ENCODE results near the gene OR5P2. TPM values are rescaled to one million over a fixed set of nuclear protein-coding genes. Genes with fewer than 3 reads are reported as not detected.
"Not testable (repeated sequence)": the region's sequence is repeated elsewhere in the genome, so short reads cannot be mapped to it uniquely, and the experiment has no call there.

OR5P2 gene, protein sequence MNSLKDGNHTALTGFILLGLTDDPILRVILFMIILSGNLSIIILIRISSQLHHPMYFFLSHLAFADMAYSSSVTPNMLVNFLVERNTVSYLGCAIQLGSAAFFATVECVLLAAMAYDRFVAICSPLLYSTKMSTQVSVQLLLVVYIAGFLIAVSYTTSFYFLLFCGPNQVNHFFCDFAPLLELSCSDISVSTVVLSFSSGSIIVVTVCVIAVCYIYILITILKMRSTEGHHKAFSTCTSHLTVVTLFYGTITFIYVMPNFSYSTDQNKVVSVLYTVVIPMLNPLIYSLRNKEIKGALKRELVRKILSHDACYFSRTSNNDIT
- not detected in 2 replicates for total RNA-seq

DNA sequence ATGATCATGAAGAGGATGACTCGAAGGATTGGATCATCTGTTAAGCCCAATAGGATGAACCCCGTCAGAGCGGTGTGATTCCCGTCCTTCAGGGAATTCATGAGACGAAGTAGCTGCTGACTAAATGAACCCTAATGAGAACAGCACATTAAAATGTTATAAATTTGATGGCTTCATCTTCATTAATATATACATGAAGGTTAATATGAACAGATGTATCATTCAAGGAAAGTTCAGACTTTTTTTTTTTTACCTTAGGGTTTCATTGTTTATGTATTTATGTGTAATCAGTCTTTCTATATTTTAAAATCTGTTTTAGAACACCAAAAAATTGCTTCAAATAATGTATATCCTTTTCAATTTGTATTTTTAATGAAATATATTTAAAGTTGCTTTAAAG, at the start of gene OR5P2:
OR5P2 (minus strand) TSS at position 101 of the 400 bp plus-strand sequence; CDS start at position 101, 0 bp downstream.
- no peak for DNase-seq (ENCODE audit: low read depth in 2 of 2)

DNA sequence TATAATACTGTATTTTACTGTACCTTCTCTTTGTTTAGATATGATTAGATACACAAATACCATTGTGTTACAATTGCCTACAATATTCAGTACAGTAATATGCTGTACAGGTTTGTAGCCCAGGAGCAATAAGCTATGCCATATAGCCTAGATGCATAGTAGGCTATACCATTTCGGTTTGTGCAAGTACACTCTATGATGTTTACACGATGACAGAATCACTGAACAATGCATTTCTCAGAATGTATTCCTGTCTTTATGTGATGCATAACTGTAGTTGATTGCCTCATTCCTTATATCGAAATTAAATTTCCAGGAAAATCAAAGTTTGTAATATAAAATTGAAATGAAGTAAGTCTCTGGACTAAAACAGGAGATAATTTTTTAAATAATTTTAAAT, 49.3 kb upstream of the OR5P2 start:
- no peak for DNase-seq (ENCODE audit: low read depth in 2 of 2)

DNA sequence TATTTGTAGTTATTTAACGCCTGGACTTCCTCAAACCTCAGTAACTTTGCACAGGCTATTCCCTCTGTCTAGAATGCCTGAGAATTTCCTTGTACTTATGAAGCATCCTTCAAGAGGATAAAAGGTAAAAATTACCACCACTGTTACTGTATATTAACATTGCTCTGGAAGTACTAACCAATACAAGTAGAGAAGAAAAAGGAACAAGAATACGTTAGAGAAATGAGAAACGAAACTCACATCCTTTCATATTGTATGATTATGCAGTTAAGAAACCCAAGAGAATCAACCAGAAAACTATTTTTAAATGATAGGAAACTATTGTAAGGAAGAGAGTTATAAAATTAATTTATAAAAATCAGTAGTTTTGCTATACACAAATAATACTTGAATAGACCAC, 48.2 kb upstream of the OR5P2 start:
- DNase-seq (ENCODE audit: low read depth in 2 of 2) = no peak

DNA sequence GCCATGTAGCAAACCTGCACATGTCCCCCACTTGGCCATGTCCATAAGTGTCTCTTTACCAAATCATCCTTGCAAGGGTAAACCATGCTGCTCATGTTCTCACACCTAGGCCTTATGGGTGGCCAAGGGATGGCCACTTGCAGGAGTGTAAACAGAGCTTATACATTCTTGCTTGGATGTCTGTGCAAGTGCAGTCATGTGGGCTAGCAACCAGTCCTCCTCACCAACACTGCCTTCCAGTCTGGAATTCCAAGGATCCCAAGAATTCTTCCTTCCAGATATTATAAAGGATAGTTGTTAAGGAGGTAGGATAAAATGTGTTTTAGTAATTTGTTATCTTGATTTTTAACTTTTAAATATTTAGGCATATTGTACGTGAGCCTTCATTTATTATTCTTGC, 47.8 kb upstream of the OR5P2 start:
- no peak for DNase-seq (ENCODE audit: low read depth in 2 of 2)

DNA sequence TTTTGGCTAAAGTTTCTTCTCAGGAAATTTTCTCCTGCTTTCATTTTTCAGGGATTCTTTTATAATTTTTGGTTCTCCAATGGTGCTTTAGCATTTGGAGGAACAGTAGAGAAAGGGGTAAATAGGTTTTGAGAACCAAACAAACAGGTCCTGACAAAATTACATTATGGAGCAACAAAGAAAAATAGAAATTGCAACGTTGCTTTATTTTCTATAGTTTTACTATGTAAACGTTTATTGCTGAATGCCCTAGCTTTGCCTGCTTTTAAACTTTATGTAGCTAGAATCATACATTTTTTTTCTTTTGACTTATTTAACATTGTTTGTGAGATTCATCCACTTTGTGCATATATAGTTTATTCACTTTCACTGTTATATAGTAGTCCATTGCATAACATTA, 43.8 kb upstream of the OR5P2 start:
- DNase-seq (ENCODE audit: low read depth in 2 of 2) = no peak

DNA sequence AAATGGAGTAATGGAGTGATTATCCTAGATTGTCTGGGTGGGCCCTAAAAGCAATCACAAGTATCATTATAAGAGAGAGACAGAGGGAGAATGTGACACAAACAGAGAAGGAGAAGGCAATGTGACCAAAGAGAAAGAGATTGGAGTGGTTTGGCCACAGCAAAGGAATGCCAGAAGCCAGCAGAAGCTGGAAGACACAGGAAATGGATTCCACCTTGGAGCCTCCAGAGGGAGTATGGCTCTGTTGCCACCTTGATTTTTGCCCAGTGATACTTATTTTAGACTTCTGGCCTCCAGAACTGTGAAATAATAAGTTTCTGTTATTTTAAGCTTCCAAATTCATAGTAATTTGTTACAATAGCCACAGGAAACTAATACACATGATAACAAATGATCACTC, 36.8 kb upstream of the OR5P2 start:
- no peak for DNase-seq (ENCODE audit: low read depth in 2 of 2)

DNA sequence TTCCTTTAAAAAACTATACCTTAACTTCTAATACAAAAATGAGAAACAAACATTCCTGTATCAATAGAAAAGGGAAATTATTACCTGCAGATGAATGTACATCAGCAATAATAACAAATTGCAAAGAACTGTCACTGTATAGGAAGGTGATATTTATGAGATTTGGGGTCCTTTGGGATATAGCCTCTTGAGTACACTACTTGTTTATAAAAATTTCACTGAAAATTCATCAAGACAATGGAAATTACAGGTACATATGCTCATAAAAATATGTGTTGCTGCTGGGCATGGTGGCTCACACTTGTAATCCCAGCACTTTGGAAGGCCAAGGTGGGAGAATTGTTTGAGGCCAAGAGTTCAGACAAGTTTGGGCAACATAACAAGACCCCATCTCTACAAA, 34.0 kb upstream of the OR5P2 start, which contains the start of gene OR5P3:
OR5P3 (minus strand) TSS at position 101 of the 400 bp plus-strand sequence.
- DNase-seq (ENCODE audit: low read depth in 2 of 2) = no peak

DNA sequence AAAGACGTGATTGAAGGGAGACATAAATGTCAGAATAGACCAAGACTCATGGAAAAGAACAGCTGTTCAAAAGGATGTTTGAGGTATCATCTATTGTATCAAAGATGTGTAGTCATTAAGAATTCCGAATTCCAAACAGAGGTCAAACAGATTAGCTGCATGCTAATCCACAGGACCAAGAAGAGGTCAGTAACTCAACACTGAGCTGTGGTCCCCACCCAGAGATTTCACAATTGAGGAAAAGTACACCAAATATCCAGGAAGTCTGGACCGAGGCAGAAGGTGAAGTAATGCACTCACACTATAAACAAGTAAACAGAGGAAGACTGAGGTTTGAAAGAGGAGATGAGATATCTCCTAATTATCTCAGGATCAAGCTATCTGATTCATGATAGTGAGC, 29.6 kb upstream of the OR5P2 start:
- no peak for DNase-seq (ENCODE audit: low read depth in 2 of 2)

DNA sequence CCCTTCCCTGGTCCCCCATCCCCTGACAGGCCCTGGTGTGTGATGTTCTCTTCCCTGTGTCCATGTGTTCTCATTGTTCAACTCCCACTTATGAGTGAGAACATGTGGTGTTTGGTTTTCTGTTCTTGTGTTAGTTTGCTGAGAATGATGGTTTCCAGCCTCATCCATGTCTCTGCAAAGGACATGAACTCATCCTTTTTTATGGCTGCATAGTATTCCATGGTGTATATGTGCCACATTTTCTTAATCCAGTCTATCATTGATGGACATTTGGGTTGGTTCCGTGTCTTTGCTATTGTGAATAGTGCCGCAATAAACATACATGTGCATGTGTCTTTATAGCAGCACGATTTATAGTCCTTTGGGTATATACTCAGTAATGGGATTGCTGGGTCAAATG, 23.7 kb upstream of the OR5P2 start:
- not testable (repeated sequence) for DNase-seq (ENCODE audit: low read depth in 2 of 2)

DNA sequence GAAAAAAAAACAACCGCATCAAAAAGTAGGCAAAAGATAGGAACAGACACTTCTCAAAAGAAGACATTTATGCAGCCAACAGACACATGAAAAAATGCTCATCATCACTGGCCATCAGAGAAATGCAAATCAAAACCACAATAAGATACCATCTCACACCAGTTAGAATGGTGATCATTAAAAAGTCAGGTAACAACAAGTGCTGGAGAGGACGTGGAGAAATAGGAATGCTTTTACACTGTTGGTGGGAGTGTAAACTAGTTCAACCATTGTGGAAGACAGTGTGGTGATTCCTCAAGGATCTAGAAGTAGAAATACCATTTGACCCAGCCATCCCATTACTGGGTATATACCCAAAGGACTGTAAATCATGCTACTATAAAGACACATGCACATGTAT, 18.2 kb upstream of the OR5P2 start:
- DNase-seq (ENCODE audit: low read depth in 2 of 2) = not testable (repeated sequence)

DNA sequence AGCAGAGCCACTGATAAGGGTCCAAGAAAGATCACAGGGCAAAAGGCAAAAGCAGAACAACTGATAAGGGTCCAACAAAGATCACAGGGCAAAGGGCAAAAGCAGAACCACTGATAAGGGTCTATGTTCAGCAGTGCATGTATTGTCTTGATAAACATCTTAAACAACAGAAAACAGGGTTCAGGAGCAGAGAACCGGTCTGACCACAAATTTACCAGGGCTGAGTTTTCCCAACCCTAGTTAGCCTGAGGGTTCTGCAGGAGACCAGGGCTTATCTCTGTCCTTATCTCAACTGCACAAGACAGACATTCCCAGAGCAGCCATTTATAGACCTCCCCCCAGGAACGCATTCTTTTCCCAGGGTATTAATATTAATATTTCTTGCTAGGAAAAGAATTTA, 13.6 kb upstream of the OR5P2 start:
- not testable (repeated sequence) for DNase-seq (ENCODE audit: low read depth in 2 of 2)

DNA sequence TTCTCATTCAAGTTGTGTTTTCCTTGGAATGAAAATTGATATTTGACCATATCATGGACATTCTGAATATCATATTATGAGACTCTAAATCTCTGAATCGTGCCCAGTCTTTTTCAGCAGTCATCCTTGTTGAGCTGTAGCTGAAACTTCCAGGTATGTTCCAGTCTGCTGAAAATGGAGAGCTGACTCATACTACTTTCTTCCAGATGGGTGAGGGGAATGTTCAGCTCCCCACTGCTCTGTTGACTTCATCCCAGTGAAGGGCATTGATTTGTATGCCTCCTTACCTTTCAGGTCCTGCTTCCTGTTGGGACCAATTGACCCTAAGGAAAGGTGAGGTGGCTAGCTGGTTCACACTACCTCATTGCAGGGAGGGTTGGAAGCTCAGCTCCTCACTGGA, 3.5 kb downstream of the OR5P2 start:
- DNase-seq (ENCODE audit: low read depth in 2 of 2) = no peak

DNA sequence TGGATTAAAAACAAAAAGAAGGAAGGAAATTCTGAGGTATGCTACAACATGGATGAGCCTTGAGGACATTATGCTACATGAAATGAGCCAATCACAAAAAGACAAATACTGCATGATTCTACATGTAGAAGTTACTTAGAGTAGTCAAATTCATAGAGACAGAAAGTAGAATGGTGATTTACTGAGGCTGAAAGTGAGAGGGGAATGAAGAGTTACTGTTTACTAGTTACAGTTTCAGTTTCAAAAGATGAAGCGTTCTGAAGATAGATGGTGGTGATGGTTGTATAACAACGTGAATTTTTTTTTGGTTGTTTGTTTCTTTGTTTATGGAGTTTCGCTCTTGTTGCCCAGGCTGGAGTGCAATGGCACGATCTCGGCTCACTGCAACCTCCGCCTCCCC, 9.5 kb downstream of the OR5P2 start:
- DNase-seq (ENCODE audit: low read depth in 2 of 2) = no peak

DNA sequence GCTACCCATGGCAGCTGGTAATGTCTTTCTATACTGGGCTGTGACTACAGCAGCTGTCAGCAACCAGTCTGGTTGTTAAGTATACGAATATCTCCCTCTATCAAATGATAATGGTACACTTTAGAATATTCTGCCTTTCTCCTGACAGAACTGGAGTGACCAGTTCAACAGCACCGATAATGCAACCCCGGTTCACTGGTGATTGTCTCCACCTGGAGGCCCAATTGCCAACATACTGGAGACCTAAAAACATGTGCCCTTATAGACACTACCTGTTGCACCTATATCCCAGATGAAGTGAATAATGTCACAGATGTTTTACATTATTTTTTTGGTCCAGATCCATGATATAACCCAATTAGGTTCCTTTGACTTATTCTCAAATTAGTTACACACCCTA, 21.1 kb downstream of the OR5P2 start:
- no peak for DNase-seq (ENCODE audit: low read depth in 2 of 2)

DNA sequence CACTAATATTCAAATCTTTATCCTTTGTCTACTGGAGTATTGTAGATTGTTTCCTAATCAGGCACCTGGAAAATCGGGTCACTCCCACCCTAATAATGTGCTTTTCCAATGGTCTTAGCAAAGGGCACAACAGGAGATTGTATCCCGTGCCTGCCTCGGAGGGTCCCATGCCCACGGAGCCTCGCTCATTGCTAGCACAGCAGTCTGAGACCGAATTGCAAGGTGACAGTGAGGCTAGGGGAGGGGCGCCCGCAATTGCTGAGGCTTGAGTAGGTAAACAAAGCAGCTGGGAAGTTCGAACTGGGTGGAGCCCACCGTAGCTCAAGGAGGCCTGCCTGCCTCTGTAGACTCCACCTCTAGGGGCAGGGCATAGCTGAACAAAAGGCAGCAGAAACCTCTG, 32.4 kb downstream of the OR5P2 start:
- not testable (repeated sequence) for DNase-seq (ENCODE audit: low read depth in 2 of 2)

DNA sequence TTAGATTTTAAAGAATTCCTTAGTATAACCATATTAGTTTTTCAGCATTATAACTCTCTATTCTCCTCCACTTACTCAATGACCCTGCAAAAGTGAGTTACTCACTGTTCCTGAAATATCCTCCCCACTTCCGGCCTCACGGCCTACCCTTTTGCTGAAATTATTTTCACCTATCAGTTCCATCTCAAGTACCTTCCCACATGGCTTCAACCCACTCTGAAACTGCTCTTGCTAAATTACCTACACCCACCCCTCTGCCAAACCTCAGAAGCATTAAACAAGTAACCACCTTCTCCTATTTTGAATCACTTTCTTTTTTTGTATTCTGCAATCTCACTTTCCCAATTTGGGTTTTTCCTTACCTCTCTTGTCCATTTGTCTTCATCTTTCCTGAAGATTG, 37.7 kb downstream of the OR5P2 start:
- no peak for DNase-seq (ENCODE audit: low read depth in 2 of 2)

DNA sequence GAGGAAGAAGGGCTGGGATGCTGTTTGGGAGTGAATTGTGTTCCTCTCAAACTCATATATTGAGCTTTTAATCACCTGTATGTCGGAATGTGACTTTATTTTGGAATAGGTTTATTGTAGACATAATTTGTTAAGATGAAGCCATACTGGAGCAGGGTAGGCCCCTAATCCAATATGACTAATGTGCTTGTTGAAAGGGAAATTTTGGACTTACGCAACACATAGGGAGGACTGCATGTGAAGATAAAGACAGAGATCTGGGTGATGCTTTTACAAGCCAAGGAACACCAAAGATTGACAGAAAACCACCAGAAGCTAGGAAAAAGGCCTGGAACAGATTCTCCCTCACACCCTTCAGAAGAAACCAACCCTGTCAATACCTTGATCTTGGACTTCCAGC, 47.3 kb downstream of the OR5P2 start:
- DNase-seq (ENCODE audit: low read depth in 2 of 2) = no peak

Other genes starting within 250 kb of the OR5P2 start
- gene CYB5R2, start 123.4 kb downstream of the OR5P2 start, total RNA-seq = 0.25 and 0.77 TPM in 2 replicates
- not detected in 2 replicates for gene OVCH2, start 90.5 kb downstream of the OR5P2 start, total RNA-seq
- gene OR5P3, start 33.9 kb upstream of the OR5P2 start, total RNA-seq = not detected in 2 replicates
- gene OR10A6, start 134.3 kb upstream of the OR5P2 start, total RNA-seq = not detected in 2 replicates
- gene OR10A3, start 144.8 kb upstream of the OR5P2 start, total RNA-seq = not detected in 2 replicates
- gene NLRP10, start 168.5 kb upstream of the OR5P2 start, total RNA-seq = under 0.01 TPM in 1 of 2 replicates, not detected in the other
- gene EIF3F, start 190.4 kb upstream of the OR5P2 start, total RNA-seq = 167 and 326 TPM in 2 replicates